Esophagus muscularis mucosa (tissue), 4 donors: ENCODE results near the gene LRWD1. TPM values are rescaled to one million over a fixed set of nuclear protein-coding genes. Genes with fewer than 3 reads are reported as not detected.
"Not testable (repeated sequence)": the region's sequence is repeated elsewhere in the genome, so short reads cannot be mapped to it uniquely, and the experiment has no call there.

ENCODE experiments used
- DNase-seq: peaks from one replicate; pipeline ENCODE4 v3.0.0-alpha.2; 2017; ENCODE audit errors: extremely low spot score
- H3K27ac ChIP-seq, 4 donors: fragments of 200-600 bp; sonication (generic); replicated peaks in 1 of 4; 1 replicate in 3 of 4; 2 replicates in 1 of 4; pipeline ENCODE4 v1.5.1; 2016 to 2019; ENCODE audit warnings: mild to moderate bottlenecking in 1 of 4
- H3K27me3 ChIP-seq, 4 donors: fragments of 200-600 bp; sonication (generic); one replicate each; pipeline versions ENCODE4 v1.5.1 to v1.6.0; 2016 to 2019
- H3K36me3 ChIP-seq, 4 donors: fragments of 200-600 bp; sonication (generic); one replicate each; pipeline ENCODE4 v1.5.1; 2016 to 2019
- H3K4me1 ChIP-seq, 4 donors: fragments of 200-600 bp; sonication (generic); one replicate each; pipeline ENCODE4 v1.5.1; 2016 to 2019
- H3K4me3 ChIP-seq, 4 donors: fragments of 200-600 bp; sonication (generic); 1 replicate in 2 of 4; 2 replicates in 2 of 4; pipeline ENCODE4 v1.5.1; 2016 to 2019; ENCODE audit warnings: mild to moderate bottlenecking in 4 of 4, moderate library complexity in 1 of 4
- H3K9me3 ChIP-seq, 4 donors: fragments of 200-600 bp; sonication (generic); 1 replicate in 3 of 4; 2 replicates in 1 of 4; pipeline ENCODE4 v1.5.1; 2016 to 2019
- POLR2AphosphoS5 ChIP-seq, 2 donors: sonication (generic); formaldehyde crosslinking; IDR thresholded peaks; one replicate each; pipeline ENCODE4 v1.6.1; 2017; ENCODE audit warnings: antibody characterized with exemption in 2 of 2
- WGBS: methylation state at CpG from one replicate; pipeline ENCODE4 v1.1.5; 2018; 5-methylcytosine and 5-hydroxymethylcytosine counted together
- intact Hi-C: fragments of 100-400 bp; cut with DNase I; formaldehyde crosslinking; loops from one replicate; pipeline ENCODE4 v1.15.1; 2023
- total RNA-seq, 4 donors: library from RNA; depleted of rRNA; stranded (reverse); fragments of >200 nt; gene quantifications; one replicate each; pipeline versions ENCODE4 v1.1.0 to v1.2.1, GENCODE V29; 2016
- TF ChIP-seq, protein P1 (sequence below), 3 experiments: fragments of 200-600 bp in 2 of 3; fragments of 450-650 bp in 1 of 3; sonication (generic) in 2 of 3; IDR thresholded peaks; one replicate each; pipeline ENCODE4 v1.5.1; 2017 to 2019; ENCODE audit warnings: antibody characterized with exemption in 3 of 3, mild to moderate bottlenecking in 2 of 3, moderate library complexity in 1 of 3

Gene LRWD1
- total RNA-seq, 4 donors from 2014 or later = 10.0 to 32.7 (median 17.0) TPM

DNA sequence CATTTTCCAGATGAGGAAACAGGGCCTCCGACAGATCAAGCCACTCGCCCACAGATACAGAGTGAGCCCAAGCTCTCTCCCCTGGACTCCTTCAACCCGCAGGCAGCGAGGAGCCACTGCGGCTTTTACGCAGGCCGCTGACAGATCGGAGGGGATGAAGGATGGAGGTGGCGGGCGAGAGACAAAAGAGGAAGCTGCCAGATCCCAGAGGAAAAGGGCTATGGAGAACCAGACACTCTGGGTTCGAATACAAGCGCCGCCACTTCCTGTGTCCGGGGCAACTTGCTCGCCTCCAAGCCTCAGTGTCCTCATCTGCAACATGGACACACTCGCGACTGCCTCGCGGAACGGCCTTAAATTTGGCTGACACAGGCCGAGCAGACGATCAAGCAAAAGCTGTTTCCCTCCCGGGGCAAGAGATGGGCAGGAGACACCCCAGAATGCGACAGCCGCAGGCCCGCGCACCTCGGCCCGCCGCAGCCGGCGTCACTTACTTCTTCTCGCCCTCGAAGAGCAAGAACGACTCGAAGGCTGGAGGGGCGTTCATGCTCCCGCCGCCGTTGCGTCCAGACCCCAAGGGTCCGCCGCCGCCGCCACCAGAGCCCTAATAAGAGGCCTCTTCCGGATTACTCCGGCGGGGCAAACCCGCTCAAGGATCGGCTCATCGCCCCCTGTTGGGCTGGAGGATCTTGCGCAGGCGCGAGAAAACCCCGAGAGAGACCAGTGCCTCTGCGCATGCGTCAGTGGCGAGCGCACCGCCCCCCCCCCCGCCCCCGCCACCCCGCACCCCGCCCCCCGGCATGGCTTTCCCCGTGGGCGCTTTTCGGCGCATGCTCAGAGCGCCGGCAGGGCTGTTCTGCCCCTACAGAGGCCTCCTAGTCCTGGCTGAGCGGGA is 13.8 kb downstream of the LRWD1 start, which contains the start of gene POLR2J:
Gene POLR2J, minus strand, starts transcription at position 609 of the 895 bp plus-strand sequence. Its CDS starts 62 bp downstream, at position 547.
- no CpG with 5 or more reads among the region's 72 CpGs for WGBS
- DNase-seq, H3K9me3 ChIP-seq, H3K27me3 ChIP-seq, H3K4me1 ChIP-seq, intact Hi-C loops: not testable (repeated sequence)
- TF ChIP-seq POLR2AphosphoS5 (IDR thresholded peaks at IDR 0.05) = peak; percentile 25 to 63
- TF ChIP-seq, protein P1, sequence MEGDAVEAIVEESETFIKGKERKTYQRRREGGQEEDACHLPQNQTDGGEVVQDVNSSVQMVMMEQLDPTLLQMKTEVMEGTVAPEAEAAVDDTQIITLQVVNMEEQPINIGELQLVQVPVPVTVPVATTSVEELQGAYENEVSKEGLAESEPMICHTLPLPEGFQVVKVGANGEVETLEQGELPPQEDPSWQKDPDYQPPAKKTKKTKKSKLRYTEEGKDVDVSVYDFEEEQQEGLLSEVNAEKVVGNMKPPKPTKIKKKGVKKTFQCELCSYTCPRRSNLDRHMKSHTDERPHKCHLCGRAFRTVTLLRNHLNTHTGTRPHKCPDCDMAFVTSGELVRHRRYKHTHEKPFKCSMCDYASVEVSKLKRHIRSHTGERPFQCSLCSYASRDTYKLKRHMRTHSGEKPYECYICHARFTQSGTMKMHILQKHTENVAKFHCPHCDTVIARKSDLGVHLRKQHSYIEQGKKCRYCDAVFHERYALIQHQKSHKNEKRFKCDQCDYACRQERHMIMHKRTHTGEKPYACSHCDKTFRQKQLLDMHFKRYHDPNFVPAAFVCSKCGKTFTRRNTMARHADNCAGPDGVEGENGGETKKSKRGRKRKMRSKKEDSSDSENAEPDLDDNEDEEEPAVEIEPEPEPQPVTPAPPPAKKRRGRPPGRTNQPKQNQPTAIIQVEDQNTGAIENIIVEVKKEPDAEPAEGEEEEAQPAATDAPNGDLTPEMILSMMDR (IDR thresholded peaks at IDR 0.05) = peak; percentile 33 to 54 (median 39)
- Histone ChIP-seq H3K4me3 (peak within 1 kb of the TSS; percentile 51 to 68 (median 58)), H3K27ac (peak within 1 kb of the TSS; percentile 44 to 76 (median 62)), H3K36me3 (peaks cover 0 to 17% (median 9%) of the 10 kb centered on the region in 4 donors)

DNA sequence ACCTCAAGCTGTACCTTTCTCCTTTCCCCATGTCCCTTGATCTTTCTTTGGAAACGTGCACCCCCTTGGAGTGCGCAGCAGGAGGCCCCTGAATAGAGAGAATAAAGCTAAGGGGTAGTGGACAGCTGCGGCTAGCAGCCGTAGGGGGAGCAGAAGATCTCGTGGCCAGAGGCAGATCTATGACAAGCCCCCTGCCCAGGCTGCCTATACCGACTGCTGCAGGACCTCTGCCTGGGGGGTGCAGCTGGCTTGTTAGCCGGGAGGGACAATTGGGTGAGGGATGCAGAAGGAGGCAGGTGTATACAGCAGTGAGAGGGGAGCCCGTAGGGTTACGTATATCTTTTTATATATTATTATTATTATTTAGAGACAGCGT is 14.4 kb downstream of the LRWD1 start:
- Histone ChIP-seq H3K36me3 (peaks cover 0 to 11% (median 5%) of the 10 kb centered on the region in 4 donors), H3K27ac (peak overlapping the region in 1 of 4 donors; percentile 65), H3K4me3 (peak overlapping the region in 1 of 4 donors; percentile 68)
- H3K9me3 ChIP-seq, H3K4me1 ChIP-seq, DNase-seq, H3K27me3 ChIP-seq, intact Hi-C loops: not testable (repeated sequence)
- no CpG with 5 or more reads among the region's 10 CpGs for WGBS

DNA sequence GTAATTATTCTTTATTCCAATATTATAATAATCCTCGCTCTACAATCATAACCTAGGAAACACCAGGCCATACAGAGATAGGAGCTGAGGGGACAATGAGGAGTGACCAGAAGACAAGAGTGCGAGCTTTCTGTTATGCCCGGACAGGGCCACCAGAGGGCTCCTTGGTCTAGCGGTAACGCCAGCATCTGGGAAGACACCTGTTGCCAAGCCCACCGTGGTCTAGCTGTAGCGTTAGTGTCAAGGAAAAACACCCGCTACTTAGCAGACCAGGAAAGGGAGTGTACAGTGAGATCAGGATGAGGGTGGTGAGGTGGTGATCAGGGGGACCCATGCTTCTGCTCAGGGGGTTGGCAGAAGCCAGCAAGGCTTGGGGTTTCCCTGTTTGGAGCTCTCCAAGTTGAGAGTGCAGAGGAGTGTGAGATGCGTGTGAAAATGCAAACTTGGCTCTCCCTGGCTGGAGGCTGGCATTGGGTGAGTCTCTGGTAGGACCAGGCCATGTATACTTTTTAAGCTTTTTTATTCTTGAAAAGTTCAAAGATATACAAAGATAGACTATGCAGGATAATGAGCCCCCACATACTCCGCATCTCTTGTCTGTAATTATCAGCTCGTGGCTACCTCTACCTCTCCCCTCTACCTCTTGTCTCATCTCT is 15.3 kb downstream of the LRWD1 start:
- H3K4me1 ChIP-seq, H3K36me3 ChIP-seq, H3K27me3 ChIP-seq, H3K27ac ChIP-seq, intact Hi-C loops, DNase-seq, H3K9me3 ChIP-seq, H3K4me3 ChIP-seq: not testable (repeated sequence)
- 6% methylated on average over 9 of the region's 11 CpGs for WGBS
- TF ChIP-seq, protein P1 (IDR thresholded peaks at IDR 0.05) = peak; percentile 31 to 62 (median 38)

DNA sequence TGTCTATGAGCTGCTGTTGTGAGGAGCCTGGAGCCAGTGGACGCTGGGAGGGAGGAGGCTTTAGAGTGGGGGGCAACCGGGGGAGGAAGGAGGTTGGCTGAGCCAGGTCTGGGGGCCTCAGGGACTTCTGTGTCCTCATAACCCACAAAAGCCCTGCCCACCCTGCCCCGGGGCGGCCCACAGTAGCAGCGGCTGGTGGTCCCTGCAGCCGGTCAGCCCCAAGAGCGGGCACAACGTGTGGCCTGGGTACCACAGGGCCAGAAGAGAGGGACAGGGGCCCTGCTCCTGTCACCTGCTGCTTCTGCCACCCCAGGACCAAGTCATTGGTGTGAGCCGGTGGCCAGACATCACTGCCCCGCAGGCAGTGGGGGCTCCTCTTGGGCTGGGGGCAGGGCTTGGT is 17.2 kb downstream of the LRWD1 start:
- intact Hi-C loops, H3K9me3 ChIP-seq, H3K4me1 ChIP-seq, H3K27me3 ChIP-seq, H3K36me3 ChIP-seq, DNase-seq, H3K4me3 ChIP-seq, H3K27ac ChIP-seq: not testable (repeated sequence)
- WGBS = no CpG with 5 or more reads among the region's 10 CpGs

DNA sequence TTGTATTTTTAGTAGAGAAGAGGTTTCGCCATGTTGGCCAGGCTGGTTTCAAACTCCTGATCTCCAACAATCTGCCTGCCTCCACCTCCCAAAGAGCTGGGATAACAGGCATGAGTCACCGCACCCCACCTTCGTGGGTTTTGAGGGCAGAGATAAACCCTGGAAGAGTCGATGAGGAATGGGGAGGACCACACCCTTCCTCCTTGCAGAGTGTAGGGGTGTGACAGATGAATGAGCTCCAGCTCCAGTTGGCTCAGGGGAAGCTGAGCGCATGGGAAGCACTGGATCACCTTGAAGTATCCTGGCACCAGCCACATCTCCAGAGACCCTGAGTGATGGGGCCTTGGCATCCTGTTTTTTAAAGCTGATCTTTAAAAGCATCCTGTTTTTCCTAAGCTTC is 19.5 kb downstream of the LRWD1 start:
- intact Hi-C loops, H3K4me1 ChIP-seq: not testable (repeated sequence)
- WGBS = no CpG with 5 or more reads among the region's 5 CpGs

DNA sequence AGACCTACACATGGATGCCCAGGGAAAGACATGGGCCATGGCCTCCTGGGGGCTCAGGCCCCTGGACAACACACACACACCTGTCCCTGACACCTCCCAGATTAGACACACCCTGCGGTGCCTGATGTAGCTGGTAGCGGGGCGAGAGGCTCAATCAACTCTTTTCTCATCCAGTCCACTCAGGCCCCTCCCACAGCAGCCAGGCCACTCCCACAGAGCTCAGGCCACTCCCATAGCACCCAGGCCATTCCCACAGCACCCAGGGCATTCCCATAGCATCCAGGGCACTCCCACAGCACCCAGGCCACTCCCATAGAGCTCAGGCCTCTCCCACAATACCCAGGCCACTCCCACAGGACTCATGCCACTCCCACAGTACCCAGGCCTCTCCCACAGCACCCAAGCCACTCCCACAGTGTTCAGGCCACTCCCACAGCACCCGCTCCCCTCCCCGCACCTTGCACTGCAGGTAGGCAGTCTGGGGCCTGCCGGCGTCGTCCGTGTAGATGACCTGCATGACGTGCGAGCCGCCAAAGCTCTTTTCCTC is 25.8 kb downstream of the LRWD1 start:
- intact Hi-C loops, H3K27me3 ChIP-seq, H3K9me3 ChIP-seq, H3K4me3 ChIP-seq, H3K4me1 ChIP-seq, H3K36me3 ChIP-seq, H3K27ac ChIP-seq, DNase-seq: not testable (repeated sequence)
- WGBS = no CpG with 5 or more reads among the region's 12 CpGs

More for the DNA sequence above, 19.5 kb downstream of the LRWD1 start:
- H3K27ac ChIP-seq, H3K36me3 ChIP-seq, DNase-seq, H3K27me3 ChIP-seq, H3K4me3 ChIP-seq, H3K9me3 ChIP-seq: not testable (repeated sequence)

DNA sequence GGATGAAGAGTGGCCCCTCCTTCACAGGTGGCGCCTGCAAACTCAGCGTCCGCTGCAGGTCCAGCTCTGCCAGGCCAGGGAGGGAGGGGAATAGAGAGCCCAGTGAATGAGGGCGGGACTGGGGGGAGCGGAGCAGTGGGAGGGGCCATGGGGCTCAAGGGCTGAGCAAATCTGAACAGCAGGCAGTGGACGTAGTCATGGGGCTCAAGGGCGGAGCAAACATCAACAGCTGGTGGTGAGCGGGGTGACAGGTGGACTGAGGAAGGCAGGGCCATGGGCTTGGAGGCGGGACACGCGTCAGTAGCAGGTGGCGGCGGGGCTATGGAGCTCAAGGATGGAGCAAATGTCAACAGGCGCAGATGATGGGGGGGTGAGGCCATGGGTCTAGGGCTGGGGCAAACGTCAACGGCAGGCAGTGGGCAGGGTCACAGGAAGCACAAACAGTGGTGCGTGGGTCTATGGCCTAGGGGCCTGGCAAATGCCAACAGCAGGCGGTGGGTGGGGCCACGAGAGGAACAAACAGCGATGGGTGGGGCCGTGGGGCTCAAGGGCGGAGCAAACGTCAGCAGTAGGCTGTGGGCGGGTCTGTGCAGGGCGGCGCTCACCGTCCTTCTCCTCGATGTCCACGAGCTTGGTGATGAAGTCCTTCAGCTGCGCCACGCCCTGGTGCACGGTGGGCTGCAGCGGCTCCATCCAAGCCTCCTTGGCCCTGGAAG is 28.6 kb downstream of the LRWD1 start:
- H3K4me1 ChIP-seq, H3K4me3 ChIP-seq, H3K27me3 ChIP-seq, H3K36me3 ChIP-seq, intact Hi-C loops, DNase-seq, H3K27ac ChIP-seq, H3K9me3 ChIP-seq: not testable (repeated sequence)
- WGBS = no CpG with 5 or more reads among the region's 33 CpGs

DNA sequence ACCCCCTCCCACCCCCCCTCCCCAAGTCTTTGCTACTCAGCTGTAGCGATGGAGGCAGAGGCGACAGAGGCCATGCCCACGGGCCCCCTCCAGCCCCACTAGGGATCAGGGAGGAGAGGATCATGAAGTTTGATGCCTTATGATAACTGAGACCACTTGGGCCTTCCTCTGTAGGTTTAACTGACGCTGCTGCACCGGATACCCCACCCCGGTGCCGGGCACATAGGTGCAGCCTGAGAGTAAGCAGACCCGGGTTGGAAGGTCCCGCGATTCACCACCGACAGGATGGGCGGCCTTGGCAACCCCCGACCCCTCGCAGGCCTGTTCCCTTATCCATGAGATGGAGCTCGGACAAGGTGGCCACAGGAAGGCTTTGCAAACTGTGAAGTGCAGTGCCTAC is 29.2 kb downstream of the LRWD1 start:
- H3K27ac ChIP-seq, H3K9me3 ChIP-seq, H3K4me3 ChIP-seq, H3K36me3 ChIP-seq, intact Hi-C loops, H3K4me1 ChIP-seq, DNase-seq, H3K27me3 ChIP-seq: not testable (repeated sequence)
- WGBS = no CpG with 5 or more reads among the region's 15 CpGs

DNA sequence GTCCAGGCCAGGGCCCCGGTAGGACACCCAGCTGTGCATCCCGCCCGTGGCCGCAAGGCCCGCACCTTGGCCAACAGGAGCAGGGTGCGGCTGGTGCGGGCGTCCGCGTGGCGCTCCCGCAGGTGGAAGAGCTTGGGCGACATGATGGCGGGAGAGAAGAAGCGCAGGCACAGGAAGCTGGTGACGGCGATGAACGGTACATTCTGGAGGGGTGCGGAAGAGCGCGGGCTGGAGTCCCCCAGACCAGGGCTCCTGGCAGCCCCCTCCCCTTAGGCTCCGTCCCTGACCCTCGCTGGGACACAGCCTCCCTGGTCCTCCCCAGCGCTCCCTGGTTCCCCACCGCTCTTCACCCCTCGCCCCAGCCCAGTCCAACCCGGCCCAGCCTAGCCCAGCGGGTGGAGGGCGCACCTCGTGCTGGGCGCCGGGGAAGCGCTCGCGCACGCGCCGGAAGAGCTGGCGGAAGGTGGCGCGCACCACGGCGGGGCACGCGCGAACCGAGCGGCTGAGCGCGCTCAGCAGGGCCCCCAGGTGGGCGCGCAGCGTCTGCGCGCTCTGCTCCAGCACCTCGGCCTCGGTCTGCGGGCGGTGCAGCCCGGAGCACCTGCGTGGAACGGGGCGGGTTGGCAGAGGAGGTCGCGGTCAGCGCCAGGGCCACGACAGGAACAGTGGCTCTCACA is 29.8 kb downstream of the LRWD1 start:
- H3K9me3 ChIP-seq, intact Hi-C loops, H3K36me3 ChIP-seq, H3K27ac ChIP-seq, H3K27me3 ChIP-seq, H3K4me3 ChIP-seq, DNase-seq, H3K4me1 ChIP-seq: not testable (repeated sequence)
- no CpG with 5 or more reads among the region's 67 CpGs for WGBS
